Endothelial cell (in vitro differentiated cells): ENCODE results near the gene KAT2A. TPM values are rescaled to one million over a fixed set of nuclear protein-coding genes. Genes with fewer than 3 reads are reported as not detected.
"Not testable (repeated sequence)": the region's sequence is repeated elsewhere in the genome, so short reads cannot be mapped to it uniquely, and the experiment has no call there.

Experiments
- DNase-seq: peaks from one replicate; pipeline ENCODE4 v3.0.0; 2021; ENCODE audit warnings: low spot score
- H3K27ac Mint-ChIP-seq: one replicate; pipeline ENCODE4 v1.8.0; 2021; ENCODE audit warnings: mixed read lengths, inconsistent platforms; ENCODE audit not compliant: unreplicated experiment
- H3K27me3 Mint-ChIP-seq: one replicate; pipeline ENCODE4 v1.8.0; 2021; ENCODE audit warnings: mild to moderate bottlenecking, moderate library complexity, mixed read lengths, inconsistent platforms; ENCODE audit not compliant: unreplicated experiment
- H3K36me3 Mint-ChIP-seq: one replicate; pipeline ENCODE4 v1.8.0; 2021; ENCODE audit warnings: mild to moderate bottlenecking, low read depth, mixed read lengths, inconsistent platforms; ENCODE audit not compliant: unreplicated experiment
- H3K4me1 Mint-ChIP-seq: one replicate; pipeline ENCODE4 v1.8.0; 2021; ENCODE audit warnings: mild to moderate bottlenecking, mixed read lengths, inconsistent platforms; ENCODE audit not compliant: unreplicated experiment
- H3K4me3 Mint-ChIP-seq: one replicate; pipeline ENCODE4 v1.8.0; 2021; ENCODE audit warnings: mild to moderate bottlenecking, mixed read lengths, inconsistent platforms; ENCODE audit not compliant: unreplicated experiment
- H3K9me3 Mint-ChIP-seq: one replicate; pipeline ENCODE4 v1.8.0; 2021; ENCODE audit warnings: mixed read lengths, inconsistent platforms; ENCODE audit not compliant: unreplicated experiment
- total RNA-seq: library from RNA; stranded (reverse); fragmentation: NEBNext Ultra II Directional; extraction: Animal tissue kit (Norgen Biotek cat#: 25700); gene quantifications from one replicate; pipeline ENCODE4 v1.2.1, GENCODE V29; 2021; ENCODE audit not compliant: unreplicated experiment
- TF ChIP-seq, protein P1 (sequence below): fragments of 200-600 bp; sonication (generic); IDR thresholded peaks from one replicate; pipeline ENCODE4 v1.5.0; 2021; ENCODE audit warnings: antibody characterized with exemption; ENCODE audit not compliant: unreplicated experiment

Gene KAT2A
- total RNA-seq, 1 donor from 2014 or later = 22.8 TPM

DNA sequence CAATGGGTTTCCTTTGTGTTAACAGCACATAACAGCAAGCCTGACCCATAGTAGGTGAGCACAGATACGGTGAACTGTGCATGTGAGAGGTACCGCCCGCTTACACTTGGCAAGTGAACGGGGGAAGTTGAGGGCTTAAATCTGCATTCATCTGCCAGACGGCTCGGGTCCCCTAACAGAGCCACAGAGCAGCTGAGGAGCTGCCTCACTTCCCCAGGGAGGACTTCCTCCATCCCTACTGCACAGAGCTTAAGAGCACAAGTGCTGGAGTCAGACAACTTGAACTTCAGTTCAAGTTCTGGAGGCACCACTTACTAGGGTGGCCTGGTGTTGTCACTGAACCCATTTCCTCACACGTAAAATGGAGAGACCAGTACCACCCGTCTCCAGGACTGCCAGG is 20.2 kb upstream of the KAT2A start:
- H3K4me3 Mint-ChIP-seq = no peak overlapping the region
- no peaks in the 10 kb centered on the region for H3K27me3 Mint-ChIP-seq
- no peak overlapping the region for H3K27ac Mint-ChIP-seq
- no peak for DNase-seq
- H3K36me3 Mint-ChIP-seq = peaks cover 12% of the 10 kb centered on the region
- H3K9me3 Mint-ChIP-seq = no peaks in the 10 kb centered on the region
- peaks cover 26% of the 10 kb centered on the region for H3K4me1 Mint-ChIP-seq
- TF ChIP-seq, protein P1, sequence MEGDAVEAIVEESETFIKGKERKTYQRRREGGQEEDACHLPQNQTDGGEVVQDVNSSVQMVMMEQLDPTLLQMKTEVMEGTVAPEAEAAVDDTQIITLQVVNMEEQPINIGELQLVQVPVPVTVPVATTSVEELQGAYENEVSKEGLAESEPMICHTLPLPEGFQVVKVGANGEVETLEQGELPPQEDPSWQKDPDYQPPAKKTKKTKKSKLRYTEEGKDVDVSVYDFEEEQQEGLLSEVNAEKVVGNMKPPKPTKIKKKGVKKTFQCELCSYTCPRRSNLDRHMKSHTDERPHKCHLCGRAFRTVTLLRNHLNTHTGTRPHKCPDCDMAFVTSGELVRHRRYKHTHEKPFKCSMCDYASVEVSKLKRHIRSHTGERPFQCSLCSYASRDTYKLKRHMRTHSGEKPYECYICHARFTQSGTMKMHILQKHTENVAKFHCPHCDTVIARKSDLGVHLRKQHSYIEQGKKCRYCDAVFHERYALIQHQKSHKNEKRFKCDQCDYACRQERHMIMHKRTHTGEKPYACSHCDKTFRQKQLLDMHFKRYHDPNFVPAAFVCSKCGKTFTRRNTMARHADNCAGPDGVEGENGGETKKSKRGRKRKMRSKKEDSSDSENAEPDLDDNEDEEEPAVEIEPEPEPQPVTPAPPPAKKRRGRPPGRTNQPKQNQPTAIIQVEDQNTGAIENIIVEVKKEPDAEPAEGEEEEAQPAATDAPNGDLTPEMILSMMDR = no peak

DNA sequence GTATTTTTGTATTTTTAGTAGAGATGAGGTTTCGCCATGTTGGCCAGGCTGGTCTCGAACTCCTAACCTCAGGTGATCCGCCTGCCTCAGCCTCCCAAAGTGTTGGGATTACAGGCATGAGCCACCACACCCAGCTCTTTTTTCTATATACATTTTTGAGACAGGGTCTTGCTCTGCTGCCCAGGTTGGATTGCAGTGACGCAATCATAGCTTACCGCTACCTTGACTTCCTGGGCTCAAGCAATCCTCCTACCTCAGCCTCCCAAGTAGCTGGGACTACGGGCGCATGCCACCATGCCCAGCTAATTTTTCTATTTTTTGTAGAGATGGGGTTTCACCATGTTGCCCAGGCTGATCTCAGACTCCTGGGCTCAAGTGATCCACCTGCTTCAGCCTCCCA is 19.5 kb upstream of the KAT2A start:
- Mint-ChIP-seq H3K36me3 (peaks cover 14% of the 10 kb centered on the region), H3K4me1 (peaks cover 33% of the 10 kb centered on the region)
- not testable (repeated sequence) for H3K27me3 Mint-ChIP-seq, DNase-seq, H3K9me3 Mint-ChIP-seq, H3K27ac Mint-ChIP-seq, H3K4me3 Mint-ChIP-seq

GRCh38 chr17:42138749-42139492 is 17.8 kb upstream of the KAT2A start:
- H3K9me3 Mint-ChIP-seq = no peaks in the 10 kb centered on the region
- peaks cover 13% of the 10 kb centered on the region for H3K36me3 Mint-ChIP-seq
- H3K4me3 Mint-ChIP-seq = no peak overlapping the region
- H3K27me3 Mint-ChIP-seq = peaks cover 5% of the 10 kb centered on the region
- no peak for DNase-seq
- H3K4me1 Mint-ChIP-seq = peaks cover 48% of the 10 kb centered on the region
- TF ChIP-seq, protein P1 = no peak
- no peak overlapping the region for H3K27ac Mint-ChIP-seq

DNA sequence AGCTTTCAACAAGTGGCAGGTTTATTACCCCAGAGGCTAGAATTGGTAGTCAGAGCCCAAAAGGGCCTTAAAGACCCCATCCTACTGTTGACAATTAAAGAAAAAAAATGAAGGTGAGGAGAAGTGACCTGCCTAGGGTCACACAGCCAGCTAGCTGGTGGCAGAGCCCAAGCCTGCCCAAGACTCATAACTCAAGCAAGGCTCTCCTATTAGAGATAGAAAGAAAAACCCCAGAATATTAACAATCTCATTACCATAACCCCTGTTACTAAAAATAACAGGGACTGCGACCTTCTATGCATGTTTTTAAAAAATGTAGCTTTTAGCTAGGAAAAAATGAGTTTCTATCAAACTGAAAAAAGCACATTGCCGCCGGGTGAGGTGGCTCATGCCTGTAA is 15.5 kb upstream of the KAT2A start:
- peaks cover 8% of the 10 kb centered on the region for H3K36me3 Mint-ChIP-seq
- H3K27ac Mint-ChIP-seq = no peak overlapping the region
- TF ChIP-seq, protein P1 = no peak
- H3K4me3 Mint-ChIP-seq = no peak overlapping the region
- H3K27me3 Mint-ChIP-seq = peaks cover 5% of the 10 kb centered on the region
- peaks cover 55% of the 10 kb centered on the region for H3K4me1 Mint-ChIP-seq
- no peak for DNase-seq
- no peaks in the 10 kb centered on the region for H3K9me3 Mint-ChIP-seq

DNA sequence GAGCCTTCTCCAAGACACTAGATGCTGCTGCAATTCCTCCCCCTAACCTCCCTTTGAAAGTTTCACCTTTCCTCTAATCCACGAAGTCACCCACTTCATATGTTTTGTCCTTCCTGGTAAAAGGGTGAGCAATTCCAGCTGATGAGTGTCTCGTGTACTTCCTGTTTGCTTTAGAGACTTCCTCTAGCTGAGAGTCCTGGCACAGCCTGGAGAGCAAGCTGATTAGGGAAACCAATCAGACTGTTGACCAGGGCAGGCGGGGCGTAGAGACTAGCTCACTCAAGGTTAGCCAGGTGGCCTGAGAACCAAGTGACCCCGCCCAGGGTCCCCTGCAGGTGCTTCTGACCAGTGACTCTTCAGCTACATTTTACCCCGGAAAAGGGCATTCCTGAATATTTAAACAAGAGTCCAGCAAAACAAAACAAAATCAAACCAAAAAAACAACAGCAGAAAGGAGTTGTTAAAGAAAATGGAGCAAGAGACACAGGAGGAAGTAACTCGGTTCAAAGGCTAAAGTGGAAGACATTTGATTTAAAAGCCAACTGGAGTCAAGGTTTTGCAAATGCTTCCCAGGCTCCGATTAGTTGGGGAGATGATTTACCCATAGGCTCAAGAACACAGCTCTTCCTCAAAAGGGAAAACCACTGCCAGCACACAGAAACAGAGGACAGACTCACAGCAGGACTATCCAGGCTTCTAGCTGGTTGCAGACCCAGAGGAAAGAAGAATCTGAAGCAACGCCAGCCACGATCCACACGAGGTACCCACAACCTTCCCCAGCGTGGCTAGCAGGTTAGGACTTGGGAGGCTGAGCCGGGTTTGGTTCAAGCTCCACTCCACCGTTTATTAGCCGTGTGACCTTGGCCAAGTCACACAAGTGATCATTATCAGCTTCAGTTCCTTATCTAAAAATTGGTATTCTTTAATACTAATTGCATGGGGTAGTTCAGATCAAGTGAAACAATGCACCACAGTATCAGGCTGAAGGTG is 14.8 kb upstream of the KAT2A start:
- H3K27me3 Mint-ChIP-seq = peaks cover 8% of the 10 kb centered on the region
- TF ChIP-seq, protein P1 = no peak
- H3K27ac Mint-ChIP-seq = peak overlapping the region; percentile 93
- H3K4me3 Mint-ChIP-seq = peak overlapping the region; percentile 45
- peaks cover 10% of the 10 kb centered on the region for H3K36me3 Mint-ChIP-seq
- no peak for DNase-seq
- H3K9me3 Mint-ChIP-seq = no peaks in the 10 kb centered on the region
- peaks cover 60% of the 10 kb centered on the region for H3K4me1 Mint-ChIP-seq
